GM12892 (cell line): ENCODE data around the gene MORC2.

ENCODE experiments used
- DNase-seq: peaks from one replicate; pipeline ENCODE4 v3.0.0; 2011; ENCODE audit not compliant: insufficient read length
- FAIRE-seq: peaks from 2 replicates; lab custom pipeline; 2011; peaks lifted over from hg19 to GRCh38; lab: Jason Lieb, UNC
- POLR2A ChIP-seq: IDR thresholded peaks from 2 replicates; pipeline ENCODE4 v1.6.1; 2011; ENCODE audit warnings: low read depth, low read length, control low read depth
- POLR2AphosphoS5 ChIP-seq: IDR thresholded peaks from 2 replicates; pipeline ENCODE4 v1.6.1; 2011; ENCODE audit warnings: low read depth, low read length, control low read depth
- TAF1 ChIP-seq: IDR thresholded peaks from 2 replicates; pipeline ENCODE4 v1.6.1; 2011; ENCODE audit warnings: low read depth, mild to moderate bottlenecking, control low read depth, low read length, borderline replicate concordance

MORC2 gene

GRCh38 chr22:30891781-30892180 is 76.8 kb downstream of the MORC2 start:
- FAIRE-seq (no peak), DNase-seq (no peak)
- no peak for TF ChIP-seq POLR2A
- TF ChIP-seq POLR2AphosphoS5: no peak
- TF ChIP-seq TAF1: no peak

DNA sequence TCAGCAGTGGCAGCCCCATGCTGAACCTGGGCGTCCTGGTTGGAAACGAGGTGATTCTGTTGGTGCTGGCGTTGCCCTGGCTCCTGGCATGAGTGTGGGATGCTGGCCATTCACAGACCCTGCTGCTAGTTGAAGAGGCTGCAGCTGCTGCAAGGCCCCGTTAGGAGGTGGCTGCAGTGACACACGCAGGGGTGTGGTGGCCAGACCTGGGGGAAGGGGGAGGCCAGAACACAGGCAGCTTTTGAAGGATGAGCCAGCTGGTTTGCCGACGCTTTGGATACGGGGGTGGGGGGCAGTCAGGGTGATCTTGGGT is 77.2 kb downstream of the MORC2 start:
- DNase-seq (no peak), FAIRE-seq (no peak)
- no peak for TF ChIP-seq POLR2AphosphoS5
- TF ChIP-seq TAF1: no peak
- TF ChIP-seq POLR2A: no peak

DNA sequence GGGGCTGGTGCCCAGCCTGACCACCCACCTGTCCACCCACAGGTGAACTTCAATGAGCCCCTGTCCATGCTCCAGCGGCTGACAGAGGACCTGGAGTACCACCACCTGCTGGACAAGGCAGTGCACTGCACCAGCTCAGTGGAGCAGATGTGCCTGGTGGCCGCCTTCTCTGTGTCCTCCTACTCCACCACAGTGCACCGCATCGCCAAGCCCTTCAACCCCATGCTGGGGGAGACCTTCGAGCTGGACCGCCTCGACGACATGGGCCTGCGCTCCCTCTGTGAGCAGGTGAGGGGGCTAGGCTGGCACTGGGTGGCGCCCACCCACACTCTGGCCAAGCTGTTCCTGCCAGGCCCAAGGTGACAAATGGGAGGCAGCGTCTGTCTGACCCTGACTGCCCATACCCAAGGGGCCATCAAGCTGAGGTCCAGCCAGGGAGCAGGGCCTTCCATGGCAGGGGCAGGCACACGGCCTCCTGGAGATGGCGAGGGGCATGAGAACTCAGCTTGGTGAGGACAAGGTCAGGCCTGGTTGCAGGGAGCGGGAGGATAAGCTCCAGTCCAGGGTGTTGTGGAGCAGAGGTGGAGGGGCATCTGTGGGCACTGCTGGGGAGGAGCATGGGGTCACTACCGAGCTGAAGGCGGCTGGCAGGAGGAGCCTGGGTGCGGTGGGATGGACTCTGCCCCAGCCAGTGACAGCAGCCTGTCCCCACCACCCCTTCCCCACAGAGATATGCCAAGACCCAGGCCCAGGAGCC is 77.7 kb downstream of the MORC2 start:
- TF ChIP-seq TAF1: no peak
- TF ChIP-seq POLR2A: no peak
- TF ChIP-seq POLR2AphosphoS5: no peak
- peak; percentile 80 for FAIRE-seq
- peak; percentile 73 for DNase-seq

DNA sequence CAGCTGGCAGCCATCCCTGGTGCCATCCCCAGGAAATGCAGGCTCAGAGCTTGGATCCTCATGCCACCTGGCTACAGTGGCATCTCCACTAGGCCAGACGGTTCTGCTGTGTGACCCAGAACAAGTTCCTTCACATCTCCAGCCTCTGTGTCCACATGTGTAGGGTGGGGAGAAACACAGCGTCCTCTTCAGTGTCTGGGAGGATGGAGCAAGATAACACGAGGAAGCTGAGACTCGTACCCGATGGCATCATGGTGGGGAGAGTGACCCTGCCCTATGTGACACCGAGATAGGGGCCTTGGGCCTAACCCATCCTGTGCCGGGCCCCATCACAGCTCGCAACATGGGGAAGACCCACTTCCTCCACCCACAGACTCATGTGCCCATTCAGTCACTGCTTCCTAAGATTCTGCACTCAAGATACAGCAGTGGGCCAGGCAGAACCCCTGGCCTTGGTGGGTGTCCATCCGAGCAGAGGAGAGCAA is 78.5 kb downstream of the MORC2 start:
- TF ChIP-seq TAF1 (no peak), POLR2AphosphoS5 (no peak), POLR2A (no peak)
- FAIRE-seq: no peak
- peak; percentile 9 for DNase-seq

DNA sequence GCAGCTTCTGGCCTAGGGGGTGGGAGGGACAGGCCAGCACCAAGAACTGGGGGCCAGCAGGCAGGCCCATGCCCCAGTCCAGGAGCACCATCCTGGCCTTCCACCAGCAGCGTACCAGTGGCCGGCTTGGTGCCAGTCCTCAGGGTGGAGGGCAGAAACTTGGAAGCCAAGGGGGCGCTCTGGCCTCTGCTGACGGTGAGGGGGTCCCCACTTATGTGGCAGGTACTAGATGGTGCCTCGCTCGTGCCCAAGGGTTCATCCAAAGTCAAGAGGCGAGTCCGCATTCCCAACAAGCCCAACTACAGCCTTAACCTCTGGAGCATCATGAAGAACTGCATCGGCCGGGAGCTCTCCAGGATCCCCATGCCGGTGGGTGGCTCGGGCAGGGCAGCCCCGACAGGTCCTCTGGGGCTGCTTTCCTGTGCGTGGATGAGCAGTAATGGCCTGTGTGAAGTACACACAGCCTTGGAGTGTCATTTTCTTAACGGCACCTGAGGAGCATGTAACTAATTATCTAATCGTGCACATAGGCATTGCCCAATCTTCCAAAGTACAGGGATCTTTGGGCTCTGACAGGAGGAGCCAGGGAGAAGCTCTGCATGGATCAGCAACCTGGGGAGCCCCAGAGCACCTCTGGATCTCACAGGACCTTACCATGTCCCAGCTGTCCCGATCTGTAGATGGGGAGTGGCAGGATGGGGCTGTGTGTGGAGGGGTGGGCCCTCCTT is 79.1 kb downstream of the MORC2 start:
- FAIRE-seq: no peak
- TF ChIP-seq POLR2AphosphoS5 (no peak), TAF1 (no peak), POLR2A (no peak)
- peak; percentile 8 for DNase-seq

- peak; percentile 5 for DNase-seq
- FAIRE-seq: no peak
- TF ChIP-seq TAF1: no peak
Measured at GRCh38 chr22:30887861-30888260, 80.7 kb downstream of the MORC2 start.

- no peak for TF ChIP-seq TAF1
- TF ChIP-seq POLR2AphosphoS5: no peak
- TF ChIP-seq POLR2A: no peak
- FAIRE-seq: no peak
- peak; percentile 2 for DNase-seq
Measured at GRCh38 chr22:30887453-30887852, 81.1 kb downstream of the MORC2 start.

GRCh38 chr22:30885591-30885990 is 83.0 kb downstream of the MORC2 start:
- FAIRE-seq: no peak
- TF ChIP-seq TAF1 (no peak), POLR2AphosphoS5 (no peak), POLR2A (no peak)
- DNase-seq: no peak

DNA sequence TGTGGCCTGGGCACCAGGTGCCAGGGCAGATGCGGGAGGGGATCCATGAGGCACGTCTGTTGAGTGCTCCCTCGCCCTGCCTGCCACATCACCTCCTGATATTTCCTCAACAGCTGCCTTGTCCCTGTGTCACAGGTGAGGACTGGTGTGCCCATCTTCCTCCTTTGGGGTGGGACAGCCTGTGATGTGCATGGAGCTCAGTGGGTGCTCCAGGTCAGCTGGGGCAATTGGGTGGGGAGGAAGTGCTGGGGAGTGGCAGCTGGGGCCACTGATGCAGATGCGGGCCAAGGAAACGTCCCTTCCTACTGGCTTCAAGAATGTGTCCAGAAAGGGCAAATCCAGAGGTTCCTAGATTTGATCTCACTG is 83.6 kb downstream of the MORC2 start:
- DNase-seq: no peak
- TF ChIP-seq POLR2A (no peak), TAF1 (no peak), POLR2AphosphoS5 (no peak)
- no peak for FAIRE-seq

- TF ChIP-seq TAF1: no peak
- DNase-seq: no peak
- FAIRE-seq: no peak
Measured at GRCh38 chr22:30884211-30885000, 84.2 kb downstream of the MORC2 start.

GRCh38 chr22:30883586-30884145 is 84.9 kb downstream of the MORC2 start:
- FAIRE-seq: no peak
- TF ChIP-seq POLR2AphosphoS5: no peak
- TF ChIP-seq POLR2A: no peak
- TF ChIP-seq TAF1: no peak
- DNase-seq: no peak
